NCI-H524 treated with DMSO at 0.1 percent for 48 hours (cell line): Measurements from ENCODE around the gene TMEM183A.

Experiments
- DNase-seq: peaks from one replicate; lab custom pipeline; 2025; lab: John Stamatoyannopoulos, UW

The TMEM183A gene

GRCh38 chr1:203045821-203046594 is 38.8 kb downstream of the TMEM183A start:
- no peak for DNase-seq

- no peak for DNase-seq
Observed at GRCh38 chr1:203046984-203047630, 39.9 kb downstream of the TMEM183A start.

- no peak for DNase-seq
Observed at GRCh38 chr1:203048086-203048485, 40.9 kb downstream of the TMEM183A start.

GRCh38 chr1:203048555-203049051 is 41.4 kb downstream of the TMEM183A start:
- DNase-seq = no peak

- no peak for DNase-seq
Observed at GRCh38 chr1:203049077-203049476, 41.9 kb downstream of the TMEM183A start.

- no peak for DNase-seq
Observed at GRCh38 chr1:203049576-203050180, 42.5 kb downstream of the TMEM183A start.

- DNase-seq = no peak
Observed at GRCh38 chr1:203050826-203051225, 43.7 kb downstream of the TMEM183A start.

GRCh38 chr1:203051841-203052324 is 44.7 kb downstream of the TMEM183A start:
- peak; percentile 79 for DNase-seq

- DNase-seq = no peak
Observed at GRCh38 chr1:203052601-203053000, 45.4 kb downstream of the TMEM183A start.

GRCh38 chr1:203054184-203054583 is 47.0 kb downstream of the TMEM183A start:
- no peak for DNase-seq

GRCh38 chr1:203054642-203055041 is 47.5 kb downstream of the TMEM183A start:
- DNase-seq = no peak

- no peak for DNase-seq
Observed at GRCh38 chr1:203055161-203055799, 48.1 kb downstream of the TMEM183A start.

- DNase-seq = no peak
Observed at GRCh38 chr1:203056012-203056411, 48.8 kb downstream of the TMEM183A start.

- no peak for DNase-seq
Observed at GRCh38 chr1:203056516-203056915, 49.3 kb downstream of the TMEM183A start.

GRCh38 chr1:203057911-203058675 is 50.9 kb downstream of the TMEM183A start:
- DNase-seq = no peak

GRCh38 chr1:203058676-203058935 is 51.4 kb downstream of the TMEM183A start:
- DNase-seq = no peak

GRCh38 chr1:203059485-203059884 is 52.3 kb downstream of the TMEM183A start:
- no peak for DNase-seq

GRCh38 chr1:203060115-203060514 is 52.9 kb downstream of the TMEM183A start:
- DNase-seq = no peak

- no peak for DNase-seq
Observed at GRCh38 chr1:203063287-203063686, 56.1 kb downstream of the TMEM183A start.

- DNase-seq = no peak
Observed at GRCh38 chr1:203065191-203065590, 58.0 kb downstream of the TMEM183A start.

- DNase-seq = no peak
Observed at GRCh38 chr1:203065986-203066385, 58.8 kb downstream of the TMEM183A start.

- DNase-seq = no peak
Observed at GRCh38 chr1:203066965-203067364, 59.8 kb downstream of the TMEM183A start.
